Measurements from ENCODE around the gene TJAP1. TPM values are rescaled to one million over a fixed set of nuclear protein-coding genes. Genes with fewer than 3 reads are reported as not detected.

TJAP1 gene, protein sequence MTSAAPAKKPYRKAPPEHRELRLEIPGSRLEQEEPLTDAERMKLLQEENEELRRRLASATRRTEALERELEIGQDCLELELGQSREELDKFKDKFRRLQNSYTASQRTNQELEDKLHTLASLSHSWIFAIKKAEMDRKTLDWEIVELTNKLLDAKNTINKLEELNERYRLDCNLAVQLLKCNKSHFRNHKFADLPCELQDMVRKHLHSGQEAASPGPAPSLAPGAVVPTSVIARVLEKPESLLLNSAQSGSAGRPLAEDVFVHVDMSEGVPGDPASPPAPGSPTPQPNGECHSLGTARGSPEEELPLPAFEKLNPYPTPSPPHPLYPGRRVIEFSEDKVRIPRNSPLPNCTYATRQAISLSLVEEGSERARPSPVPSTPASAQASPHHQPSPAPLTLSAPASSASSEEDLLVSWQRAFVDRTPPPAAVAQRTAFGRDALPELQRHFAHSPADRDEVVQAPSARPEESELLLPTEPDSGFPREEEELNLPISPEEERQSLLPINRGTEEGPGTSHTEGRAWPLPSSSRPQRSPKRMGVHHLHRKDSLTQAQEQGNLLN
- polyA plus RNA-seq (ENCODE audit: low read depth in 6 of 6): 10 to 100 TPM in 3 of 6 donors, 1 to 10 TPM in 3; 6.9 to 16.7 (median 9.2) TPM

DNA sequence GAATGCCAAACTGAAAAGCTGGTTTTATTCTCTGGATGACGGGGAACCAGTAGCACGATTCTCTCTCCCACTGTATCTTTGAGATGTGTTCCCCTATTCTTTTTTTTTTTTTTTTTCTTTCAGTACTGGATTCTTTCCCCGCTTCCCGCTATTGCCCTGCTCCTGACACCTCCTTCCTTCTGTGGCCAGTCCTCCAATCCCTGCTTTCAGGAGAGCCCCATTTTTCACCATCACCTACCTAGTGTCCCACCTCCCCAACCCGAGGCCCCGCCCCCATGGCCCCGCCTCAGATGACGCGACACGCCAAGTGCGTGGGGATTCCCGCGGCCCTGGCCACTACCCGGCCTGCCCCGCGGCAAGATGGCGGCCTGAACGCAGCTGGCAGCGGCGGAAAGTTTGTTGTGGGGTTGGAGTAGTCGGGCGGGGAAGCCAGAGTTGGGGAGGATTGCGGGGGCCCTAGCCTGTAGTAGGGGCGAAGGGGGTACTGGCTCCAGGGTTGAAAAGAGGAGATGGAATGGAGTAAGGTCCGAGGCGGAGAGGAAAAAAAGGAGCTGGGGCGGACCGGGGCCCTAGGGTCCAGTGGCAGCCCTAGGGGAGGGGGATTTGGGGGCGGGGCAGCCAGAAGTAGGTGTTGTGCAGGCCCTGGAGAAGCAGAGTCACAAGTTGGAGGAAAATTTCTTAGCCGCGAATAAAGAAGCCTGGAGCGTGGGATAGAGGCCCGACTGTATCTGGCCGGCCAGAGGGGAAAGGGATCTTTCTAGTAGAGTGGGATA lies at the start of gene TJAP1:
Gene TJAP1, plus strand, starts transcription at position 336 of the 773 bp plus-strand sequence. CDS start 21,432 bp downstream, outside the sequence.
- ATAC-seq (ENCODE audit: low read depth in 2 of 2) (peak; percentile 98), DNase-seq (peak; percentile 96)
- Mint-ChIP-seq H3K36me3 (peaks cover 0 to 3% of the 10 kb centered on the region in 2 donors), H3K4me1 (peaks cover 39 to 41% (median 40%) of the 10 kb centered on the region in 3 donors), H3K4me3 (peak within 1 kb of the TSS; percentile 89 to 100 (median 96)), H3K27me3 (no peaks in the 10 kb centered on the region), H3K27ac (peak within 1 kb of the TSS; percentile 95 to 100 (median 98)), H3K9me3 (no peaks in the 10 kb centered on the region)

GRCh38 chr6:43428112-43428570 lies 49.2 kb upstream of the TJAP1 start:
- no peak for ATAC-seq (ENCODE audit: low read depth in 2 of 2)
- no peak for DNase-seq
- Mint-ChIP-seq H3K9me3 (no peaks in the 10 kb centered on the region), H3K27ac (peak overlapping the region in 5 of 6 donors; percentile 84 to 99 (median 98)), H3K4me3 (peak overlapping the region; percentile 95 to 99 (median 98)), H3K4me1 (peaks cover 16 to 28% (median 24%) of the 10 kb centered on the region in 3 donors), H3K36me3 (peaks cover 0 to 3% of the 10 kb centered on the region in 2 donors), H3K27me3 (no peaks in the 10 kb centered on the region)

DNA sequence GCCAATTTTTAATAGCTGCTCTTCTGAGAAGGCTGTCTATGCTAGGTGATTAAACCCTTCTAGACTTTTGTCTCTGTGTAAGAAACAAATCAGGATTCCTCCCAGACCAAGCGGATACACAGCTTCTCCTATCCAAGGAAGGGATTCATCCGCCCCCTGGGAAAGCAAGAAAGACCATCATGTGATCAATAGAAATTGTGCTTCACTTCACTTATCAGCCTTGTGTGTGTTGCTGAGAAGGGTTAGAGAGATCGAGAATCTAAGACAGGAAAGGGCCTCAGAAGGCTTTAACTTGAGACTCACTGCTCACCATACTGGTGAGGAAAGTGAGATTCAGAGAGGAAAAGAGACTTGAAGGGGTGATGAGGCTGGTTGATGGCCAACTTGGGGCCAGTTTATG lies 48.5 kb upstream of the TJAP1 start:
- H3K9me3 Mint-ChIP-seq: no peaks in the 10 kb centered on the region
- H3K27ac Mint-ChIP-seq: peak overlapping the region in 3 of 6 donors; percentile 1 to 98 (median 84)
- peaks cover 0 to 3% of the 10 kb centered on the region in 2 donors for H3K36me3 Mint-ChIP-seq
- DNase-seq (no peak), ATAC-seq (ENCODE audit: low read depth in 2 of 2) (no peak)
- H3K4me3 Mint-ChIP-seq: peak overlapping the region in 7 of 8 donors; percentile 95 to 99 (median 97)
- peaks cover 16 to 30% (median 24%) of the 10 kb centered on the region in 3 donors for H3K4me1 Mint-ChIP-seq
- H3K27me3 Mint-ChIP-seq: no peaks in the 10 kb centered on the region

GRCh38 chr6:43432009-43432945 lies 45.1 kb upstream of the TJAP1 start:
- no peak for ATAC-seq (ENCODE audit: low read depth in 2 of 2)
- H3K36me3 Mint-ChIP-seq: peaks cover 0 to 3% of the 10 kb centered on the region in 2 donors
- no peaks in the 10 kb centered on the region for H3K27me3 Mint-ChIP-seq
- DNase-seq: no peak
- peak overlapping the region in 3 of 6 donors; percentile 6 to 81 (median 28) for H3K27ac Mint-ChIP-seq
- no peaks in the 10 kb centered on the region for H3K9me3 Mint-ChIP-seq
- peaks cover 12 to 29% (median 16%) of the 10 kb centered on the region in 3 donors for H3K4me1 Mint-ChIP-seq
- peak overlapping the region in 1 of 8 donors; percentile 35 for H3K4me3 Mint-ChIP-seq

DNA sequence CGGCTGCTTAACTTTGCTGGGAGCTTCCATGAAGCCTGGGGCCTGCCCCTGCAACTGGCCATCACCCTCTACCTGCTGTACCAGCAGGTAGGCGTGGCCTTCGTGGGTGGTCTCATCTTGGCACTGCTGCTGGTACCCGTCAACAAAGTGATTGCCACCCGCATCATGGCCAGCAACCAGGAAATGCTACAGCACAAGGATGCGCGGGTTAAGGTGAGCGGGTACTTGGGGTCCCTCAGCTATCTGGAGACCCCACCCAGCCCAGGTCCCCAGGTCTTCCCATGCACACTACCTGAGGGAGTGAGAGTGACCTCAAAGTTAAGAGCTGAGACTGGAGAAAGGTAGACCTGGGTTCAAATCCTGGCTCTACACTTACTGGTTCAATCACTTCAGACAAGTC lies 44.2 kb upstream of the TJAP1 start:
- H3K27ac Mint-ChIP-seq: no peak overlapping the region
- no peaks in the 10 kb centered on the region for H3K9me3 Mint-ChIP-seq
- H3K4me3 Mint-ChIP-seq: no peak overlapping the region
- ATAC-seq (ENCODE audit: low read depth in 2 of 2): no peak
- H3K36me3 Mint-ChIP-seq: peaks cover 0 to 3% of the 10 kb centered on the region in 2 donors
- peaks cover 11 to 25% (median 12%) of the 10 kb centered on the region in 3 donors for H3K4me1 Mint-ChIP-seq
- no peak for DNase-seq
- no peaks in the 10 kb centered on the region for H3K27me3 Mint-ChIP-seq

- ATAC-seq (ENCODE audit: low read depth in 2 of 2): no peak
- H3K9me3 Mint-ChIP-seq: no peaks in the 10 kb centered on the region
- H3K4me3 Mint-ChIP-seq: no peak overlapping the region
- peaks cover 0 to 15% (median 2%) of the 10 kb centered on the region in 3 donors for H3K4me1 Mint-ChIP-seq
- H3K27me3 Mint-ChIP-seq: no peaks in the 10 kb centered on the region
- peaks cover 0 to 3% of the 10 kb centered on the region in 2 donors for H3K36me3 Mint-ChIP-seq
- peak overlapping the region in 2 of 6 donors; percentile 29 to 44 for H3K27ac Mint-ChIP-seq
- no peak for DNase-seq
Measured at GRCh38 chr6:43434001-43434840, 43.1 kb upstream of the TJAP1 start.

DNA sequence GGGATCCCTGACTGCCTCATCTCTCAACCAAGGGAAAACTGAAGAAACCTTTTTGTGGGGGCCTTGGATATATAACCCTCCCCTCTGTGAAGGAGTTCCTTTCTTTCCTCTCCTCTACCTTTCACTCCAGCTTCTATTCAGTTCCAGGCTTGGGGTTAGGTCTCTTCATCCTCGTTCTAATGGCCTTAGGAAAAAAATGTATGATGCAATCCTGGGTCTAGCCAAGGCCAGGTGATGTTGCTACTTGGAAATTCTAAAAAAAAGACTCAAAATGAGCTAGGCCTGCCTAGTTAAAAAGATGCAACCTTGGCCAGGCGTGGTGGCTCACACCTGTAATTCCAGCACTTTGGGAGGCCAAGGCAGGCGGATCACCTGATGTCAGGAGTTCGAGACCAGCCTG lies 42.4 kb upstream of the TJAP1 start:
- DNase-seq (no peak), ATAC-seq (ENCODE audit: low read depth in 2 of 2) (no peak)
- Mint-ChIP-seq H3K4me1 (peaks cover 0 to 15% (median 0%) of the 10 kb centered on the region in 3 donors), H3K36me3 (peaks cover 0 to 3% of the 10 kb centered on the region in 2 donors), H3K27ac (no peak overlapping the region), H3K9me3 (no peaks in the 10 kb centered on the region), H3K27me3 (no peaks in the 10 kb centered on the region), H3K4me3 (no peak overlapping the region)

DNA sequence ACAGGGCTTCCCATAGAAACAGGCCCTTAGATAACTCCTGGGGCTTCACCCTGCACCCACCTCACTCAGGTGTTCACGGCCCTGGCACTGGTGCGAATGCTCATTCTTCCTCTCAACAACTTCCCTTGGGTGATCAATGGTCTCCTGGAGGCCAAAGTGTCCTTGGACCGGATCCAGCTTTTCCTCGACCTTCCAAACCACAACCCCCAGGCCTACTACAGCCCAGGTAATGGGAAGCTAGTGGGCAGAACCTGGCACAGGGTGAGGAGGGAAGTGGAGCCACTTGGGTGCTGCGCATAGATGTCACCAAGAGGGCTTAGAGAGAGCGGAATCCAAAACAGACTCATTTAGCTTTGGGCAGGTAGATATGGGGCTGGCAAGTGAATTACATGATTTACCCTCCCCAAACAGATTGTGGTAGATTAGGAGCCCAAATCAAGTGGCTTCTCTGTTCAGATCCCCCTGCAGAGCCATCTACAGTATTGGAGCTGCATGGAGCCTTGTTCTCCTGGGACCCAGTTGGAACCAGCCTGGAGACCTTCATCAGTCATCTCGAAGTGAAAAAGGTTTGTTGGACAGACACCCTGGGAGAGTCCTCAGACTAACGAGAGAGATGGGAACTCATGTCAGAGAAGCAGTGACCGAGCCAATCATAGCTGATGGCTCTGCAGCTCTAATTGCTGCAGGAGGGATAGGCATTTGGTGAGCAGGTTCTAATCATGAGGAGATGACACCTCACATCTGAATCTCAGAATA lies 41.5 kb upstream of the TJAP1 start:
- Mint-ChIP-seq H3K4me3 (no peak overlapping the region), H3K27me3 (no peaks in the 10 kb centered on the region), H3K27ac (peak overlapping the region in 2 of 6 donors; percentile 76), H3K4me1 (peaks cover 0 to 15% (median 0%) of the 10 kb centered on the region in 3 donors), H3K9me3 (no peaks in the 10 kb centered on the region), H3K36me3 (peaks cover 0 to 3% of the 10 kb centered on the region in 2 donors)
- DNase-seq: no peak
- no peak for ATAC-seq (ENCODE audit: low read depth in 2 of 2)

GRCh38 chr6:43436577-43437282 lies 40.6 kb upstream of the TJAP1 start:
- ATAC-seq (ENCODE audit: low read depth in 2 of 2) (no peak), DNase-seq (no peak)
- H3K9me3 Mint-ChIP-seq: no peaks in the 10 kb centered on the region
- peaks cover 0 to 12% (median 0%) of the 10 kb centered on the region in 3 donors for H3K4me1 Mint-ChIP-seq
- H3K4me3 Mint-ChIP-seq: no peak overlapping the region
- H3K36me3 Mint-ChIP-seq: peaks cover 0 to 1% of the 10 kb centered on the region in 2 donors
- H3K27ac Mint-ChIP-seq: peak overlapping the region in 3 of 6 donors; percentile 6 to 36 (median 9)
- H3K27me3 Mint-ChIP-seq: no peaks in the 10 kb centered on the region

- Mint-ChIP-seq H3K27me3 (no peaks in the 10 kb centered on the region), H3K4me3 (no peak overlapping the region), H3K36me3 (no peaks in the 10 kb centered on the region), H3K4me1 (peaks cover 0 to 6% (median 0%) of the 10 kb centered on the region in 3 donors), H3K9me3 (no peaks in the 10 kb centered on the region), H3K27ac (peak overlapping the region in 1 of 6 donors; percentile 37)
- DNase-seq (no peak), ATAC-seq (ENCODE audit: low read depth in 2 of 2) (no peak)
Measured at GRCh38 chr6:43437700-43438099, 39.7 kb upstream of the TJAP1 start.

- Mint-ChIP-seq H3K27me3 (no peaks in the 10 kb centered on the region), H3K36me3 (peaks cover 0 to 10% of the 10 kb centered on the region in 2 donors), H3K4me1 (peaks cover 0 to 9% (median 0%) of the 10 kb centered on the region in 3 donors), H3K4me3 (no peak overlapping the region), H3K27ac (peak overlapping the region in 2 of 6 donors; percentile 61 to 72), H3K9me3 (no peaks in the 10 kb centered on the region)
- DNase-seq (no peak), ATAC-seq (ENCODE audit: low read depth in 2 of 2) (no peak)
Measured at GRCh38 chr6:43442935-43443334, 34.4 kb upstream of the TJAP1 start.
